ENCODE data around the gene AMZ2. TPM values are rescaled to one million over a fixed set of nuclear protein-coding genes. Genes with fewer than 3 reads are reported as not detected.

Gene AMZ2
- total and polyA plus RNA-seq, 2 of the 8 experiments (the other 6 are each of a cell fraction or from before 2014, with no cell fraction given), result 49.5 to 71.0 TPM

- POLR2A ChIA-PET (ENCODE audit: partially characterized antibody), result interaction anchor here (1.5 kb wide), 1 partner anchor 9 kb away, joined by 7 read pairs; no protein-coding TSS in a partner anchor
- Histone ChIP-seq H3K36me3 (ENCODE audit: control insufficient read depth in 2 of 4, insufficient read depth in 4 of 4, low read length in 3 of 4) (no peaks in the 10 kb centered on the region), H3K4me3 (ENCODE audit: extremely low read depth in 1 of 4, insufficient read depth in 2 of 4, low read depth in 3 of 4, low read length in 4 of 4) (no peak overlapping the region), H3K27ac (ENCODE audit: low read depth, low read length) (no peak overlapping the region), H4K5ac (ENCODE audit: insufficient read length, low read depth, low read length) (no peak overlapping the region), H4K8ac (ENCODE audit: extremely low read depth, insufficient read depth, low read length) (no peak overlapping the region), H4K91ac (replicated peaks; ENCODE audit: insufficient read length, low read length) (no peak overlapping the region), H2BK12ac (ENCODE audit: low read depth, low read length) (no peak overlapping the region), H3K4ac (replicated peaks; ENCODE audit: insufficient read length, low read depth, low read length) (no peak overlapping the region), H3K23me2 (ENCODE audit: low read depth, low read length) (peaks cover 22% of the 10 kb centered on the region), H3K9ac (replicated peaks in 1 of 4; ENCODE audit: extremely low read depth in 1 of 4, low read depth in 3 of 4, low read length in 3 of 4) (no peak overlapping the region), H2BK120ac (replicated peaks; ENCODE audit: low read depth, low read length) (no peak overlapping the region), H3K79me1 (ENCODE audit: low read depth, low read length) (no peaks in the 10 kb centered on the region), H4K20me1 (replicated peaks in 1 of 2; ENCODE audit: control insufficient read depth in 1 of 2, insufficient read depth in 2 of 2, low read length in 2 of 2) (peaks cover 0 to 3% of the 10 kb centered on the region in 2 experiments), H3K56ac (replicated peaks; ENCODE audit: insufficient read length, low read depth, low read length) (no peak overlapping the region), H2BK20ac (ENCODE audit: low read length) (no peak overlapping the region), H3K27me3 (replicated peaks in 1 of 4; ENCODE audit: control insufficient read depth in 3 of 4, extremely low read depth in 1 of 4, insufficient read depth in 3 of 4, low read length in 3 of 4) (peaks cover 8 to 25% (median 23%) of the 10 kb centered on the region in 4 experiments), H3K4me1 (replicated peaks in 1 of 4; ENCODE audit: control insufficient read depth in 3 of 4, insufficient read depth in 4 of 4, low read length in 3 of 4) (peaks cover 18 to 42% (median 29%) of the 10 kb centered on the region in 4 experiments), H3K18ac (ENCODE audit: extremely low read depth, low read length) (peak overlapping the region; percentile 42; the same call in 1 of the 2 replicates), H2BK15ac (ENCODE audit: low read length) (0 out of 2 replicates have a peak overlapping the region, but pooled peaks have one; percentile 89), H3K9me3 (ENCODE audit: insufficient read depth in 2 of 2, low read depth in 1 of 2, low read length in 1 of 2) (no peaks in the 10 kb centered on the region), H3K23ac (ENCODE audit: insufficient read length) (no peak overlapping the region), H3K14ac (ENCODE audit: insufficient read length) (no peak overlapping the region), H3K79me2 (ENCODE audit: control insufficient read depth in 1 of 2, insufficient read depth in 2 of 2, low read length in 2 of 2) (no peaks in the 10 kb centered on the region), H3K4me2 (ENCODE audit: insufficient read depth in 1 of 2, low read depth in 2 of 2, low read length in 2 of 2) (peak overlapping the region; percentile 40 to 68), H2AFZ (ENCODE audit: low read length) (no peak overlapping the region), H2BK5ac (ENCODE audit: low read depth, low read length) (no peak overlapping the region), H2AK5ac (ENCODE audit: low read depth, low read length) (no peak overlapping the region)
- CTCF ChIA-PET (ENCODE audit: partially characterized antibody), result interaction anchor here (0.6 to 1.6 kb wide), 7 partner anchors 9 to 138 kb away, joined by 3 to 5 read pairs (median 3); no protein-coding TSS in a partner anchor
- no peak for DNase-seq (ENCODE audit: low read depth in 1 of 2, low spot score in 2 of 2)
- 78% methylated on average over 6 of the region's 6 CpGs; no CpG with 5 or more reads in 1 of the 2 experiments for WGBS, 2 experiments (ENCODE audit: extremely low coverage in 1 of 2, insufficient coverage in 1 of 2, insufficient read length in 1 of 2, insufficient replicate concordance in 2 of 2, low coverage in 1 of 2, low lambda C conversion rate in 2 of 2, missing lambda C conversion rate in 1 of 2)
- TF ChIP-seq MAFK (IDR thresholded peaks at IDR 0.05; ENCODE audit: low read depth, low read length) (no peak), HDAC2 (IDR thresholded peaks at IDR 0.05; ENCODE audit: borderline replicate concordance in 1 of 2, low read depth in 2 of 2, low read length in 2 of 2) (peak in 1 of 2 experiments; percentile 64; a peak in 1 of 4 replicates), EP300 (IDR thresholded peaks at IDR 0.05; ENCODE audit: borderline replicate concordance in 1 of 2, low read depth in 2 of 2, low read length in 2 of 2) (no peak), KDM1A (IDR thresholded peaks at IDR 0.05; ENCODE audit: borderline replicate concordance, low read length) (peak; percentile 94)
- FAIRE-seq, result no peak
Measured at GRCh38 chr17:68293490-68294195, 45.8 kb downstream of the AMZ2 start.

Measured in H1 (cell line).